ENCODE results near the gene ITGB2. TPM values are rescaled to one million over a fixed set of nuclear protein-coding genes. Genes with fewer than 3 reads are reported as not detected.
"Not testable (repeated sequence)": the region's sequence is repeated elsewhere in the genome, so short reads cannot be mapped to it uniquely, and the experiment has no call there.

Gene ITGB2
- polyA plus RNA-seq, 4 donors: 9.4 to 15.0 (median 12.1) TPM

DNA sequence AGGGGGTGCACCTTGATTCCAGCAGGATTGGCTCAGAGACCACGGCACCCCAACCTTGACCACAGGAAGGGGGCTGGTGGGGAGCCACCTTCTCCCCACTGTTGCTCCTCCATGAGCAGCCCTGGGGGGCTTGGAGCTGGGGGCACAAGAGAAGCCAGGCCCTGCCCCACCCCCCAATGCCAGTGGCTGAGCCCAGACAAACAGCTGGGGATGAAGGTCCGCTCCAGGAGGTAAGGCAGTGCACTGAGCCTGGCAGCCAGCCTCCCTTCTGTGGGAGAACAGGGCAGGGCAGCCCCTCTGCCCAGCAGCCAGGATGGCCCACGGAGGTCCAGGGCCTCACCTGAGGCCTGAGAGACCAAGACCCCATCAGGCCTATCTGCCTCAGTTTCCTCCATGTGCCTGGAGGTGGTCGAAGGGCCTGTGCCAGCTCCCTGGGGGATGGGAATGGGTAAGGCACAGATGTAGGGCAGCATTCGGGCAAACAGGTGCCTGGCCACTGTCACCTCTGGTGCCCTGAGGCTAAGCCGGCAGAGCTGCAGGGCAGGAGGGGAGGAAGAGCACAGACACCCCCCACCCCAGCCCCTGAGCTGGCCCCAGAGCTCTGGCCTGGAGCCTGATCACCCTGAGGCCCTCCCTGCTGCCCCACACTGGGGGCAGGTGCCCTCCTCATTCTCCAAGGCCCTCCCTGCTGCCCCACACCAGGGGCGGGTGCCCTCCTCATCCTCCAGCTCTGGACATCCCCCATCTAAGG is 7.1 kb downstream of the ITGB2 start:
- DNase-seq (ENCODE audit: low read depth in 4 of 4, low spot score in 3 of 4): no peak

DNA sequence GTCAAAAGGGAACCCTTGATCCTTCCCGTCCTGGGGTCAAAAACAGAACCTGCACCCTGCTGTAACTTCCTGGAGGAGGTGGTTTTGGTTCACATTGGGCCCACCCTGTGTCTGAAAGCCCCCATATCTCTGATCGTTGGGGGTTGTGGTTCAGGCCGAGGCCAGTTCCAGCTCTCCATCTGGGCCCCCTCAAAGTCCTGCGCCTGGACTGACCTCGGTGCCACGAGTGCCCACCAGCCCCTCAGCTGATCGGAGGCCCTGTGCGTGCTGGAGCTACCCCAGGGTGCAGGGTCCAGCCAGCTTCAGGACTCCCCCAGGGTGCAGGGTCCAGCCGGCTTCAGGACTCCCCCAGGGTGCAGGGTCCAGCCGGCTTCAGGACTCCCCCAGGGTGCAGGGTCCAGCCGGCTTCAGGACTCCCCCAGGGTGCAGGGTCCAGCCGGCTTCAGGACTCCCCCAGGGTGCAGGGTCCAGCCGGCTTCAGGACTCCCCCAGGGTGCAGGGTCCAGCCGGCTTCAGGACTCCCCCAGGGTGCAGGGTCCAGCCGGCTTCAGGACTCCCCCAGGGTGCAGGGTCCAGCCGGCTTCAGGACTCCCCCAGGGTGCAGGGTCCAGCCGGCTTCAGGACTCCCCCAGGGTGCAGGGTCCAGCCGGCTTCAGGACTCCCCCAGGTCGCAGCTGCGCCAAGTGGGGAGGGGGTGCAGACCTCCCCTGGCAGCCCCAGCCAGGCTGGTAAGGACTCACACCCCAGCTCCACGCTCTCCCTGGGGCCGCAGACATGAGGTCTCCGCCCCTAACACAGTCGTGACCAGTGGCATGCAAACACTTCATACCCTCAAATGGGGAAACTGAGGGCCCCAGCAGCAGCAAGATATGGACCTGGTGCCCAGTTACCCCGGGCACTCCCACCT is 7.9 kb downstream of the ITGB2 start:
- DNase-seq (ENCODE audit: low read depth in 4 of 4, low spot score in 3 of 4): not testable (repeated sequence)

DNA sequence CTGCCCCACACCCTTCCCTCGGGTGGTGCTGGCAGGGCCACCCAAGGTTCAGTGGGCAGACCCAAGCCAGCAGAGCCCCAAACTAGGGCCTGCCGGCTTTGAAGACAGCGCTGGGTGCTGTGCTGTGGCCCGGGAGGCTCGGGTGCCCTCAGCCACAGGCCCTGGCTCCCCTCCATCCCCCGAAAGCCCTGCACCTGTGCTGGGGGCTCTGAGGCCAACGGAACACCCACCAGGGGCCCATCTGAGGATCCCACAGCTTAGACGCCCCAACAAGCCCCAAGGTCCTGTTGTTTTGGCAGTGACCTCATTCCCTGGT is 8.6 kb downstream of the ITGB2 start:
- no peak for DNase-seq (ENCODE audit: low read depth in 4 of 4, low spot score in 3 of 4)

DNA sequence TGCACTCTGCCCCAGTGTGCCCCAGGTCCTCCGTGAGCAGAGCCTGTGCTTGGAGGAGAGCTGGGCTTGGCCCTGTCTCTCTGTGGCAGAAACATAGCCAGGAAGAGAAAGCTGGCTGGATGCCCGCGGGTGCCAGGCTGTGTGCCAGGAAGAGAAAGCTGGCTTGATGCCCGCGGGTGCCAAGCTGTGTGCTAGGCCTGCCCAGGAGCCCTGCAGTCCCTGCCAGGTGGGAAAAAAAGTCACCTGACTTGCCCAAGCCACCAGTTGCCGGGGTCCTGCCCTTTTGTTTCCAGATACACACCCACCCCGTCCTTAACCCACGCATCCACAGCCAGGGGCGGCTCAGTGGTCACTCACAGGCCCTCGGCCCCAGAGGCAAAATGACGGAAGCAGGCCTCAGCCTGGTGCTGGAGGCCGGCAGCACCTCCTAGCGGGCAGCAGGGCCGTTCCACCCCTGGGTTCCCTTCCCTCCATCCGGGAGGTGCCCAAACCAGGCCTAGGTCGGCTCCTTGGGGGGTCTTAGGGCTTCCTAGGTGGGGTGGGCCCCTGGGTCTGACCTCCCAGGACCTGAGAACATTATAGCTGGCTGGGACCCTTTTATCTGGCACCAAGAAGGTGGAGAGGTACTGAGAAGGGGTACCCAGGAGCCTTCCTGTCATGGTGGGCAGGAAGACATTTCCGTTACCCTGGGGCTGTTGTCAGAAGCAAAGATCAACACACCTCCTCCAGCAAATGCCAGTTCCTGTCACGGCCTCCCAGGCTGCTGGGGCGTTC is 9.1 kb downstream of the ITGB2 start:
- DNase-seq (ENCODE audit: low read depth in 4 of 4, low spot score in 3 of 4): no peak

DNA sequence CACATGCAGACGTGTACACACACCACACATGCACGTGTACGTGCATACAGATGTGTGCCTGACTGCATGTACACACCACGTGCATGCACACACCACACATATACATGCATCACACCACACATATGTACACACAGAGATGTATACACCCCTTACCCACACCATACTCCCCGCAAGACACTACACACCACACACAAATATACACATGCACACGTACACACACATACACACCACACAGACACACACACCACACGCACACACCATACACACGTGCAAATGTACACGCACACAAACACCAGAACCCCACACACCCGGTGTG is 9.7 kb downstream of the ITGB2 start:
- no peak for DNase-seq (ENCODE audit: low read depth in 4 of 4, low spot score in 3 of 4)

DNA sequence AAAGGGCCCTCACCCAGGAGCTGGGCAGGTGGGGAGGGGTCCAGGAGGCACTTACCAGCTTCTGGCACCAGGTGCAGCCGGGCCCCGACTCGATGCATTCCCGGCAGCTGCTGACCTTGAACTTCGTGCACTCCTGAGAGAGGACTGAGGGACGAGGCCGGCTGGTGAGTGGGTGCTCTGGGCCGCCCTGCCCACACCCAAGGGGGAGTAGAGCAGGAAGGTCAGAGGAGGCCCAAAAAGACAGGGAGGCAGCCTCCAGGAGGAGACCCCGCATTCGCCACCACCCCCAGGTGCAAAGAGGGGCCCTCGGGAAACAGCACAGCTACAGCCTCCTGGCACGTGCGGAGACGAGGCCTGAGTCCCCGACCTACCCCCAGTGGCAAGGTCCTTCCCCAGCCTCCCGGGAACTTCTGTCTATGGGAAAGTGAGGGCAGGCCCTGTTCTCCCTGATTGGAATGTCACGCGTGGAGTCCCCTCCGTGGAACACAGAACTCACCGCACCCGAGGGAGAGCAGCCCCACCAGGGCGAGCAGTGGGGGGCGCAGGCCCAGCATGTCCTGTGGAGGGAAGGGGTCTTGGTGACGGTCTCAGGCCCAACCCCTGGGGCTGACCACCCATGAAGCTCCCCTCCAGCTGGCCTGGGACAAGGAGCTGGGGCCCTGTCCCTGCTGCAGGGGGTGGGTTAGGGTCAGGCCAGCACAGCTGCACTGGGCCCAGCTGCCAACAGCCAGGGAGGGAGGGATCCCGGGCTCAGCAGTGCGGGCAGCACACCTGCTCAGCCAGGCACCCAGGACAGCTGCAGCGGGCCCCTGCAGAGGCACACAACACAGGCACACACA is 10.3 kb downstream of the ITGB2 start:
- no peak for DNase-seq (ENCODE audit: low read depth in 4 of 4, low spot score in 3 of 4)

DNA sequence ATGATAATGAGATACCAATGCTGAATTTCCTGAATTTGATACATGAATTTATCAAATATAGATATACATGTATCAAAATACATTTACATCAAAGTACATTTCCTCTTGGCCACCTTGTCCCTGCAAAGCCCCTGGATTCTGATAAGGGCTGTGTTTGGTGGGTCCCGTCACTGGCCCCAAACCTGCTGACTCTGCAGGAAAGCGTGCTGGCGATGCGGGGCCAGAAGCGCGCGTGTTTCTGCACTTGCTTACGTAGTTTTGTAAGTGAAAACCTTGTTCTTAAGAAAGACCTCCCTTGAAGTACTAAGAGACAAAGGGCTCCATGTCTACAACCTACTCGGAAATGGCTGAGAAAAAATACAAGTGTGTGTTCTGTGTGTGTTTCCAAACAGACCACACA is 11.0 kb downstream of the ITGB2 start:
- no peak for DNase-seq (ENCODE audit: low read depth in 4 of 4, low spot score in 3 of 4)

DNA sequence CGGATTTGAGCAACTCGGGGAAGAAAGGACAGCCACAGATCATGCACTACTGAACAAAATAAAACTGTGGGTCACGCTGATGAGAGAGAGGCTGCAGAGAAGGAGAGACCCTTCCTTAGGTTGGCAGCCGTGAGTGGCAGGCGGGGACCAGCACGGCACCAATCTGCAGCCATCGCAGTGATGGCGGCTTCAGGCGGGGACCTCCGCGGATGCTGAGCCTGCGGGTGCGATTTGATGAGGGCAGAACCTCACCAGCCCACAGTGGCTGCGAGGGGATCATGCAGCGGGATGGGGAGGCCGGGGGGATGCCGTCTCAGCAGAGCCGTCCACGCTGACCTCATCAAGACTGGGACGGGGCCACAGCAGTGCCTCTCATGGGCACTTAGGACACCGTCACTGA is 11.8 kb downstream of the ITGB2 start:
- no peak for DNase-seq (ENCODE audit: low read depth in 4 of 4, low spot score in 3 of 4)

DNA sequence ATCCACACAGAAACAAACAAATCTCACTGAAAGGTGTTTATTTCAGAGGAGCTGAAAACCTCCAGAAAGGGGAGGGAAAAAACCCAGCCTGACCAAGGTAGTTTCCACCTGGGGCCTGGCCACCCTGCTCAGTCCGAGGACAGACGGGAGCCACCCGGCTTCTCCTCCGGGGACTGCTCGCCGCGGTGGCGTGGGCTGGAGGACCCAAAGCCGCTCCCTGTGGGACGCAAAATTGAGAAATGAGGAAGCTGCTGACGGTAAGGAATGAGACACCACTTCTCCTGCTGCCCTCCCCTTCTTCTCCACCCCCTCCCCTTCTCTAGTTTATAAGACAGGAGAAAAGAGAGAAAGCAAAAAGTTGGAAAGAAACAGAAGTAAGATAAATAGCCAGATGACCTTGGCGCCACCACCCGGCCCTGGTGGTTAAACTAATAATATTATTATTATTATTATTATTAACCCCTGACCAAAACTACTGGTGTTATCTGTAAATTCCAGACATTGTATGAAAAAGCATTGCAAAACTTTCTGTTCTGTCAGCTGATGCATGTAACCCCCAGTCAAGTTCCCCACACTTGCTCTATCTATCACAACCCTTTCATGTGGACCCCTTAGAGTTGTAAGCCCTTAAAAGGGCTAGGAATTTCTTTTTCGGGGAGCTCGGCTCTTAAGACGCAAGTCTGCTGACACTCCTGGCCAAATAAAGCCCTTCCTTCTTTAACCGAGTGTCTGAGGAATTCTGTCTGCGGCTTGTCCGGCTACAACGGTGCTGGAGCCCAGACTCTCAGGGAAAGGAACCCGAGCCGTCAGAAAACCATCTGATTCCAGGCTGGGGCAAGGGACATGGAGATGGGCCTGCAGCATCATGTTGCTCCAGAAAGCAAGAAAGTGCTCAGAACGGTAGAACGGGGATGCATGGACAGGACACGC is 12.5 kb downstream of the ITGB2 start:
- no peak for DNase-seq (ENCODE audit: low read depth in 4 of 4, low spot score in 3 of 4)

DNA sequence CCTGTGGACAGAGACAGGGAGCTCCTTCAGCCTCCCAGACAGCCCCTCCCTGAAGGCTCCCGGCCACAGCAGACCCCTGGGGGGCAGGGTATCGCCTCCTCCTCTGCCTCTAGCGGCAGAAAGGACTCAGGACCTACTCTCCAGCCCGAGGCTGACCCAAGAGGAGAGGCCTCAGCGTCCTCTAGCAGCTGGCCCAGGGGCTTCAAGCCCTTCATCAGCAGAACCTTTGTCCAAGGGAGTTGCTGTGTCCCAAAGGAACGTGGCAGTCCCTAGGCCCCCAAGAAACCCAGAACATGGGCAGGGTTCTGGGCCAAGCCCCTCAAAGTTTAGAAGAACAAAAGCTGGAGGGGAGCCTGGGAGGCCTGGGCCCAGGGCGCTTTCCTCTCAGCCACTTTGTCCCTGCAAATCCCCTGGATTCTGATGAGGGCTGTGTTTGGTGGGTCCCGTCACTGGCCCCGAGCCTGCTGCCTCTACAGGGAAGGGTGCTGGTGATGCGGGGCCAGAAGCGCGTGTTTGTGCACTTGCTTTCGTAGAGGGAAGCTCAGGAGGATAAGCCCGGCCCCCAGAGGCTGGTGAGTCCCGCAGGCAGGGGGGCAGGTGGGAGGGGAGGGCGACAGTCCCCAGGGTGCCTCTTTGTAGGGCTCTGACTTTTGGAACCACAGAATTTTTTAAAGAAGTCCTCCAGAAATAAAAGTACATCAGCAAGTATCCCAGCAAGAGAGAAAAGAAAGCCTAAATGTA is 13.3 kb downstream of the ITGB2 start:
- no peak for DNase-seq (ENCODE audit: low read depth in 4 of 4, low spot score in 3 of 4)

DNA sequence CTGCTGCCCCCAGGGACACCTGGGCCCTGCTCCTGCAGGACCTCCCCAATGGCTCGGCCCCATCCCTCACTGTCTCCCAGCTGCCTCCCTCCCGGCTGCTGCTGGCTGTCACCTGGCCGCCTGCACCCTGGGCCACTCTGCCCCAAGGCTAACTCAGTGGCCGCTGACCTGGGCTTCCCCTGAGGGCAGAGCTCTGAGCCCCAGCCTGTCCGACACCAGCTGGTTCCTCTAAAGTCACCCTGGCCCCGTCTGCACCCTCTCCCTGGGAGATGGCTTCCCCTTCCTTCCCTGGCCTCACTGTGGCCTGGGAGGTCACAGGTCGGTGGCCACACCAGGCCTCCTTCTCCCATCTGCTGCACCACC is 15.0 kb downstream of the ITGB2 start:
- DNase-seq (ENCODE audit: low read depth in 4 of 4, low spot score in 3 of 4): no peak

DNA sequence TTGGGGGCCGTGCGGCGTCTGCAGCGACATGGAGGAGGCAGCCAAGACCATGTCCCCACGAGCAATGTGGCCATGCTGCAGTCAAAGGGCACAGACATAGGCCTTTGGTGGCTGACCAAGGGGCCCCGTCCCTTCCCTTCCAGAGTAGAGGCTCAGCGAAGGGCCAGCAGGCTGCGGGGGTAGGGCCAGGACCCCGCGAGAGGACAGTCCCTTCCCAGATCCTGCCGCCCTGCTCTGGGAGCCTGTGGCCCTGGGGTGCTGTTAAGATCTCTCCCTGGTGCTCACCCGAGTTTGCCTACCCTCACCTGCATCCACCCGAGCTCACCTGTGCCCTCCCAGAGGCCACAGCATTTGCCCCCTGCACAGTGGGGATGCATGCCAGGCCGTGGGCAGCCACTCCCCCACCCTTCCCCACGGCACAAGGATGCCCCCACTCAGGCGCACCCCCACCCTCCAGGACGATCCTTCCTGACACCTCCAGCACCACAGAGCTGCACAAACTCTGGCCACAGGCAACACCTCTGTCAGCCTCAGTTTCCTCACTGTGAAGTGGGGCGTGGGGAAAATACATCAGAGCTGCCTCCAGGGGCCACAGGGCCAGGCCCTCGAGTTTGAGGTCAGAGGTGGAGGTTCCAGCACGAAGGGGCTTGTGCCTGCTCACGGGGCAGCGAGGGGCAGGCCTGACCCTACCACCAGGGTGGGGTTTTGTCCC is 15.5 kb downstream of the ITGB2 start:
- no peak for DNase-seq (ENCODE audit: low read depth in 4 of 4, low spot score in 3 of 4)

DNA sequence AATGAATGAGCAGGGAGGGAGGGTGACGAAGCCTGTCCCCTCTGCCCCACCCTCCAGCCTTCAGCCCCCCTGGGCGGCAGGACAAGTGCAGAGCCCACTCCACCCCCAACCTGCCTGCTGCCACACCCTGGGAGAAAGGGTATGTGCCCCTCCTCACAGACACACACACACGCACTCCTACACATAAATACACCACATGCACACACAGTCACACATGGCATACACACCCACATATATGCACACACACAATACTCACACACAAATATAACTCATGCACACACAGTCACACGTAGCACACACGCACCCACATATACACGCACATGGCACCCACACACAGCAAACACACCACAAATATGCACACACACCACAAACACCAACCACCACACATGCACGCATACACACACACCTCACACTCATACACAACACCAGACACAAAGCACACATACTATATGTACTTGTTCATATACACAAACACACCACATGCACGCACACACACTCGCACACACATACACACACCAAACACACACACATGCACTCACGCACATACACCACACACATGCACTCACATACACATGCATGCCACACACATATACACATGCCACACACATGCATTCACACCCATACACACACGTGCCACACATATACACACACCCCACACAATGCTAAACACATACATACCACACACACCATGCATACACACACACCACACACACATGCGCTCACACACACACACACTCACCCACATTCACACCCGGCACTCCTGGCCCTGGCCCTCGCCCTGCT is 16.4 kb downstream of the ITGB2 start:
- DNase-seq (ENCODE audit: low read depth in 4 of 4, low spot score in 3 of 4): no peak

DNA sequence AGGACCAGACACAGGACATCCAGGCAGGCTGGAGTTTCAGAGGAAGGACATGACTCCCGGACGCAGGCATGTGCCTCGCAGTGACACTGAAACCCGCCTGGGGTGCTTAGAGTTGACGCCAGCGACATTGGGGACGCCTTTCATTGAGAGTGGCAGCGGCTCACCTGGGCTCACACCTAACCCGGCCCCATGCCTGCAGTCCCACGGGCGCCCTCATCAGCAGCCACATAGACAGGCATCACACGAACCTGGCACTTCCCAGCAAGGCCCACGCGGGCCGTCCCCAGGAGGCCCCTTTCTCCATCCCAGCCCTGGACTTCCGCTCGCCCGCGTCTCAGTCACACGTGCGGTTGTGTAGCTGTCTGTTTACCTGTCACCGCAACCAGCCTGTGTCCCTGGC is 17.0 kb downstream of the ITGB2 start:
- DNase-seq (ENCODE audit: low read depth in 4 of 4, low spot score in 3 of 4): no peak

DNA sequence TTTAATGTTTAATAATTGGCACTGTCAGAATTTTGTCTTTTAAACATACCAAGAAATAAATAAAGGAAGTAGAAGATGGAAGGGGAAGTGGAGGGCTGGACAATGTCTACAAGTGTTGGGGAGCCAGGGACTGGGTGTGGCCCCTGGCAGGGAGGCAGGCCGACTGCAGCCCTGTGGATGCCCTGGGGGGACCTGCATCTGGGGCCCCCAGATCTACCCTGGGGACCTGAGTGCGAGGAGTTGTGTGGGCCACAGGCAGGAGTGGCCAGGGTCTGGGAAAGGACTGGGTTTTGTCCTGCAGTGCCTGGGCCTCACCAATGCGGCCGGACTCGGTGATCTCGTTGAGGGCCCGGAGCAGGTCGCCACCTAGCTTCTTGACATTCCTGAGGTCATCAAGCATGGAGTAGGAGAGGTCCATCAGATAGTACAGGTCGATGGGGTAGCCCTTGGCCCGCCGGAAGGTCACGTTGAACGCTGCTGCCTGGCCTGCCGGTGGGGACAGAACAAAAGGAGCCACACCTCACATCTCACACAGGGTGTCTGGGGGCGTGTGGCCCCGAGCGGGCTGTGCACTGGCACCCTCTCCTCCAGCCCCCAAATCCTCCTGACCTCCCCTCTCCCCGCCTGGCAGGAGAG is 17.5 kb downstream of the ITGB2 start:
- DNase-seq (ENCODE audit: low read depth in 4 of 4, low spot score in 3 of 4): no peak

DNA sequence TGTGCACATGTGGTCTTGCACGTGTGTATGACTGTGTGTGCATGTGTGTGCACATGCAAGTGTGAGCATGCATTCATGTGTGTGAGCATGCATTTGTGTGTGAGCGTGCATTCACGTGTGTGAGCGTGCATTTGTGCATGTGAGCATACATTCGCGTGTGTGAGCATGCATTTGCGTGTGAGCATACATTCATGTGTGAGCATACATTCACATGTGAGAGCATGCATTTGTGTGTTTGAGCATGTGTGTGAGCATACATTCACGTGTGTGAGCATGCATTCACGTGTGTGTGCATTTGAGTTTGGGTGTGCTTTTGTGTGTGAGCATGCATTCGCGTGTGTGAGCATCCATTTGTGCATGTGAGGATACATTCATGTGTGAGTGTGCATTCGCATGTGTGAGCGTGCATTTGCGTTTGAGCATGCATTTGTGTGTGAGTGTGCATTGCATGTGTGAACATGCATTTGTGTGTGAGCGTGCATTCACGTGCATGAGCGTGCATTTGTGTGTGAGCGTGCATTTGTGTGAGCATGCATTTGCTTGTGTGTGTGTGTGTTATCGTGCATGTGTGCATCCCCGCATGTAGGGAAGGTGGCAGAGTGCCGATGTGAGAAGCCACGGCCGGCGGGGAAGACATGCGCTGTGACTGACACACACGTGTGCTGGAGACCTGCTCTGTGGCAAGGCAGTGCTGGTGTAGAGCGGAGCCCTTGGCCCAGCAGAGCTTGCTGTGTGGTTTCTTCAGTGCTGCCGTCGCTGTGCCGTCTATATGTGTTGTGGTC is 18.2 kb downstream of the ITGB2 start:
- DNase-seq (ENCODE audit: low read depth in 4 of 4, low spot score in 3 of 4): no peak

Data from right renal pelvis (tissue), 4 donors.